Measurements from ENCODE around the gene IGIP. TPM values are rescaled to one million over a fixed set of nuclear protein-coding genes. Genes with fewer than 3 reads are reported as not detected.

IGIP gene
- total and polyA plus RNA-seq, 4 donors = 2.3 to 11.8 (median 3.7) TPM

- no peak overlapping the region for H3K27ac ChIP-seq (ENCODE audit: low read depth in 1 of 2, low read length in 2 of 2)
- H3K4me3 ChIP-seq (ENCODE audit: low read depth in 1 of 3, low read length in 3 of 3) = no peak overlapping the region
- H3K9me3 ChIP-seq (ENCODE audit: control insufficient read depth in 4 of 4, low read length in 3 of 4) = no peaks in the 10 kb centered on the region
- H3K9ac ChIP-seq (ENCODE audit: low read depth in 1 of 2, low read length in 2 of 2) = no peak overlapping the region
- peaks cover 0 to 4% (median 2%) of the 10 kb centered on the region in 4 donors for H3K4me1 ChIP-seq (ENCODE audit: control insufficient read depth in 4 of 4, insufficient read depth in 4 of 4, low read length in 3 of 4)
- TF ChIP-seq GABPA (IDR thresholded peaks at IDR 0.05 in 1 of 2, conservative IDR thresholded peaks at IDR 0.05 in 1 of 2) (no peak), FOXA2 (IDR thresholded peaks at IDR 0.05) (no peak), HNF4G (IDR thresholded peaks at IDR 0.05) (no peak), SP1 (IDR thresholded peaks at IDR 0.05) (no peak), HNF4A (conservative IDR thresholded peaks at IDR 0.05) (no peak), TAF1 (conservative IDR thresholded peaks at IDR 0.05) (no peak), ZBTB33 (IDR thresholded peaks at IDR 0.05) (no peak), FOXA1 (IDR thresholded peaks at IDR 0.05) (no peak), JUND (IDR thresholded peaks at IDR 0.05) (no peak), ATF3 (IDR thresholded peaks at IDR 0.05) (no peak), RXRA (IDR thresholded peaks at IDR 0.05) (no peak), NR2F2 (IDR thresholded peaks at IDR 0.05) (no peak), YY1 (IDR thresholded peaks at IDR 0.05) (no peak), EGR1 (IDR thresholded peaks at IDR 0.05; ENCODE audit: low read depth in 2 of 2) (no peak)
- TF ChIP-seq, protein P1, sequence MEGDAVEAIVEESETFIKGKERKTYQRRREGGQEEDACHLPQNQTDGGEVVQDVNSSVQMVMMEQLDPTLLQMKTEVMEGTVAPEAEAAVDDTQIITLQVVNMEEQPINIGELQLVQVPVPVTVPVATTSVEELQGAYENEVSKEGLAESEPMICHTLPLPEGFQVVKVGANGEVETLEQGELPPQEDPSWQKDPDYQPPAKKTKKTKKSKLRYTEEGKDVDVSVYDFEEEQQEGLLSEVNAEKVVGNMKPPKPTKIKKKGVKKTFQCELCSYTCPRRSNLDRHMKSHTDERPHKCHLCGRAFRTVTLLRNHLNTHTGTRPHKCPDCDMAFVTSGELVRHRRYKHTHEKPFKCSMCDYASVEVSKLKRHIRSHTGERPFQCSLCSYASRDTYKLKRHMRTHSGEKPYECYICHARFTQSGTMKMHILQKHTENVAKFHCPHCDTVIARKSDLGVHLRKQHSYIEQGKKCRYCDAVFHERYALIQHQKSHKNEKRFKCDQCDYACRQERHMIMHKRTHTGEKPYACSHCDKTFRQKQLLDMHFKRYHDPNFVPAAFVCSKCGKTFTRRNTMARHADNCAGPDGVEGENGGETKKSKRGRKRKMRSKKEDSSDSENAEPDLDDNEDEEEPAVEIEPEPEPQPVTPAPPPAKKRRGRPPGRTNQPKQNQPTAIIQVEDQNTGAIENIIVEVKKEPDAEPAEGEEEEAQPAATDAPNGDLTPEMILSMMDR (IDR thresholded peaks at IDR 0.05; ENCODE audit: low read depth, low read length, missing input control) = no peak
- no peaks in the 10 kb centered on the region for H3K27me3 ChIP-seq (ENCODE audit: control insufficient read depth in 4 of 4, insufficient read depth in 4 of 4, low read length in 3 of 4)
- no peaks in the 10 kb centered on the region for H3K36me3 ChIP-seq (ENCODE audit: control insufficient read depth in 4 of 4, insufficient read depth in 3 of 4, low read depth in 1 of 4, low read length in 3 of 4)
- 85% methylated on average over 7 of the region's 7 CpGs for WGBS
- no peak for DNase-seq (ENCODE audit: low spot score)
These were observed 33.5 kb downstream of the IGIP start for GRCh38 chr5:140159014-140159927.

- no peak for DNase-seq (ENCODE audit: low spot score)
- Histone ChIP-seq H3K36me3 (ENCODE audit: control insufficient read depth in 4 of 4, insufficient read depth in 3 of 4, low read depth in 1 of 4, low read length in 3 of 4) (no peaks in the 10 kb centered on the region), H3K4me1 (ENCODE audit: control insufficient read depth in 4 of 4, insufficient read depth in 4 of 4, low read length in 3 of 4) (peaks cover 2 to 13% (median 10%) of the 10 kb centered on the region in 4 donors), H3K9ac (ENCODE audit: low read depth in 1 of 2, low read length in 2 of 2) (no peak overlapping the region), H3K9me3 (ENCODE audit: control insufficient read depth in 4 of 4, low read length in 3 of 4) (no peaks in the 10 kb centered on the region), H3K27me3 (ENCODE audit: control insufficient read depth in 4 of 4, insufficient read depth in 4 of 4, low read length in 3 of 4) (no peaks in the 10 kb centered on the region), H3K4me3 (ENCODE audit: low read depth in 1 of 3, low read length in 3 of 3) (no peak overlapping the region), H3K27ac (ENCODE audit: low read depth in 1 of 2, low read length in 2 of 2) (no peak overlapping the region)
- WGBS = 95% methylated on average over 5 of the region's 5 CpGs
- no peak for TF ChIP-seq EGR1 (IDR thresholded peaks at IDR 0.05; ENCODE audit: low read depth in 2 of 2)
- TF ChIP-seq JUND (IDR thresholded peaks at IDR 0.05) = no peak
- no peak for TF ChIP-seq GABPA (IDR thresholded peaks at IDR 0.05 in 1 of 2, conservative IDR thresholded peaks at IDR 0.05 in 1 of 2)
- TF ChIP-seq FOXA1 (IDR thresholded peaks at IDR 0.05) = no peak
- TF ChIP-seq HNF4A (conservative IDR thresholded peaks at IDR 0.05) = no peak
- TF ChIP-seq, protein P1 (IDR thresholded peaks at IDR 0.05; ENCODE audit: low read depth, low read length, missing input control) = no peak
- no peak for TF ChIP-seq RXRA (IDR thresholded peaks at IDR 0.05)
- TF ChIP-seq YY1 (IDR thresholded peaks at IDR 0.05) = no peak
- TF ChIP-seq REST (IDR thresholded peaks at IDR 0.05) = no peak
- no peak for TF ChIP-seq SP1 (IDR thresholded peaks at IDR 0.05)
- TF ChIP-seq FOXA2 (IDR thresholded peaks at IDR 0.05) = no peak
- TF ChIP-seq, protein P2, sequence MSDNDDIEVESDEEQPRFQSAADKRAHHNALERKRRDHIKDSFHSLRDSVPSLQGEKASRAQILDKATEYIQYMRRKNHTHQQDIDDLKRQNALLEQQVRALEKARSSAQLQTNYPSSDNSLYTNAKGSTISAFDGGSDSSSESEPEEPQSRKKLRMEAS (IDR thresholded peaks at IDR 0.05) = no peak
- no peak for TF ChIP-seq ZBTB33 (IDR thresholded peaks at IDR 0.05)
- no peak for TF ChIP-seq TAF1 (conservative IDR thresholded peaks at IDR 0.05)
- no peak for TF ChIP-seq NR2F2 (IDR thresholded peaks at IDR 0.05)
These were observed 36.5 kb downstream of the IGIP start for GRCh38 chr5:140162275-140162674.

All from liver (tissue), 9 donors.